BE2C (cell line): ENCODE measurements around the gene WFDC12.

Source experiments
- DNase-seq: peaks from one replicate; pipeline ENCODE4 v3.0.0-alpha.2; 2020
- H3K27me3 ChIP-seq: fragments of 250-450 bp; sonication (Bioruptor Pico); 2 replicates; pipeline ENCODE4 v1.5.1; 2020; ENCODE audit warnings: mild to moderate bottlenecking
- H3K36me3 ChIP-seq: fragments of 250-450 bp; sonication (Bioruptor Pico); 2 replicates; pipeline ENCODE4 v1.5.1; 2020; ENCODE audit warnings: mild to moderate bottlenecking
- H3K4me1 ChIP-seq: fragments of 250-450 bp; sonication (Bioruptor Pico); 2 replicates; pipeline ENCODE4 v1.5.1; 2020
- H3K4me3 ChIP-seq: 2 replicates; pipeline ENCODE4 v1.5.1; 2011; ENCODE audit warnings: low read depth, low read length
- H3K9me3 ChIP-seq: fragments of 250-450 bp; sonication (Bioruptor Pico); 2 replicates; pipeline ENCODE4 v1.5.1; 2020
- CTCF ChIP-seq: IDR thresholded peaks from 2 replicates; pipeline ENCODE4 v1.5.1; 2012; ENCODE audit warnings: mild to moderate bottlenecking, low read depth, low read length

The WFDC12 gene

GRCh38 chr20:45083127-45083526 lies 41.1 kb downstream of the WFDC12 start:
- Histone ChIP-seq H3K36me3 (peaks cover 5% of the 10 kb centered on the region; the same call in 1 of the 2 replicates), H3K27me3 (no peaks in the 10 kb centered on the region), H3K9me3 (no peaks in the 10 kb centered on the region), H3K4me1 (no peaks in the 10 kb centered on the region), H3K4me3 (no peak overlapping the region)
- no peak for TF ChIP-seq CTCF
- DNase-seq, result no peak

- DNase-seq, result no peak
- Histone ChIP-seq H3K9me3 (no peaks in the 10 kb centered on the region), H3K27me3 (no peaks in the 10 kb centered on the region), H3K4me1 (no peaks in the 10 kb centered on the region), H3K4me3 (no peak overlapping the region), H3K36me3 (peaks cover 5% of the 10 kb centered on the region; the same call in 1 of the 2 replicates)
- no peak for TF ChIP-seq CTCF
Observed at GRCh38 chr20:45082468-45082867, 41.8 kb downstream of the WFDC12 start.

- Histone ChIP-seq H3K4me1 (no peaks in the 10 kb centered on the region), H3K36me3 (peaks cover 5% of the 10 kb centered on the region; the same call in 1 of the 2 replicates), H3K9me3 (no peaks in the 10 kb centered on the region), H3K4me3 (no peak overlapping the region), H3K27me3 (no peaks in the 10 kb centered on the region)
- peak; percentile 23 for DNase-seq
- TF ChIP-seq CTCF, result peak; percentile 60
Observed at GRCh38 chr20:45080867-45081624, 43.2 kb downstream of the WFDC12 start.

GRCh38 chr20:45077559-45077958 lies 46.7 kb downstream of the WFDC12 start:
- Histone ChIP-seq H3K36me3 (peaks cover 3% of the 10 kb centered on the region; the same call in 1 of the 2 replicates), H3K27me3 (no peaks in the 10 kb centered on the region), H3K4me1 (no peaks in the 10 kb centered on the region), H3K4me3 (no peak overlapping the region), H3K9me3 (no peaks in the 10 kb centered on the region)
- DNase-seq, result no peak
- TF ChIP-seq CTCF, result no peak
